T-helper 17 cell (primary cell): ENCODE measurements around the gene TRANK1. TPM values are rescaled to one million over a fixed set of nuclear protein-coding genes. Genes with fewer than 3 reads are reported as not detected.

ENCODE experiments used
- ATAC-seq: fragments of 150-1000 bp; cut with Tn5 transposase; 2 replicates; pipeline ENCODE4 v1.10.0; 2021; ENCODE audit warnings: mild to moderate bottlenecking, moderate library complexity
- DNase-seq, 3 donors: peaks; one replicate each; pipeline versions ENCODE4 v3.0.0 to v3.0.0-alpha.2; 2020 to 2021
- H3K9me3 ChIP-seq: one replicate; pipeline ENCODE4 v1.7.0; 2013; ENCODE audit warnings: low read length, mild to moderate bottlenecking; ENCODE audit not compliant: control insufficient read depth, poor library complexity, severe bottlenecking
- H3K27ac Mint-ChIP-seq: one replicate; pipeline ENCODE4 v1.8.0; 2022; ENCODE audit warnings: mild to moderate bottlenecking, moderate library complexity, mixed read lengths
- H3K27me3 Mint-ChIP-seq: one replicate; pipeline ENCODE4 v1.8.0; 2022; ENCODE audit warnings: mixed read lengths
- H3K36me3 Mint-ChIP-seq: one replicate; pipeline ENCODE4 v1.8.0; 2022; ENCODE audit warnings: low read depth, mixed read lengths
- H3K4me1 Mint-ChIP-seq: one replicate; pipeline ENCODE4 v1.8.0; 2022; ENCODE audit warnings: mild to moderate bottlenecking, mixed read lengths
- H3K4me3 Mint-ChIP-seq: one replicate; pipeline ENCODE4 v1.8.0; 2022; ENCODE audit warnings: mild to moderate bottlenecking, moderate library complexity, mixed read lengths
- total RNA-seq, 4 donors: library from RNA in 2 of 4; stranded (reverse) in 2 of 4; gene quantifications; one replicate each; pipeline ENCODE4 v1.2.3 and lab custom pipeline; 2022 to 2026

TRANK1 gene
- total RNA-seq, 2 donors from 2014 or later = 64.7 to 89.7 TPM

DNA sequence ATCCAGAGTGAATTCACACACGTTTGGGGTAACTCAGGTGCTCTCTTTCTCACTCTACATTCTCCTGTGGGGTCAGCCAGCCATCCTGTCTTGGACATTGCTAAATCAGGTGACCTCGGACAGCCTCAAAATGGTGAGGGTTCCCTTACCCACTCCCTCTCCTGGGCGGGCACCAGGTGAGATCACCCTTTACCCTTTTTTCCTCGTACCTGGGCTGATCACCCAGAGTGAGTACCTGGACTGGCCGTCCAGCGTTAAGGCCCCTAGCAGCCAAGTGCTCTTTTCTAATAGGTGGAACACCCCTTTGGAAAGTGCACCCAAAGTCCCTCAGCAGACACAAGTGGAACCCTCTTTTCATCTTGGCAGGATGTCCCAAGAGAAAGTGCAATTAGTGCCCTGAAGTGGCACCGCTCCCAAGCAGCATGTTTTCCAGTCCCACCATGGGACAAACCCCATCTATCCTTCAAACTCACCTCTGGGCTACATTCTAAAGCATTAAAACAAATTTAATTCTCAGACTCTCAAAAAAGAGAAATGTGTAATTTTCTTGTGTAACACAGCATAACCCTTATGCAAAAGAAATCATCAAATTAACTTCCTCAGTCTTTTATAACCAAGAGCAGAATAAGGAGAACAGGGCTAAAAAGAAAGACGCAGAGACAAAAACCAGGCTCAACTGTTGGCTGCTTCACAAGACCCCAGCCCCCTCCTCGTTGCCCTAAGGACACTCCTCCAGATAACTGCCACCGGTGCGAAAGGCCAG lies 20.7 kb downstream of the TRANK1 start:
- no peak for DNase-seq
- Mint-ChIP-seq H3K27me3 (no peaks in the 10 kb centered on the region), H3K4me3 (no peak overlapping the region)

DNA sequence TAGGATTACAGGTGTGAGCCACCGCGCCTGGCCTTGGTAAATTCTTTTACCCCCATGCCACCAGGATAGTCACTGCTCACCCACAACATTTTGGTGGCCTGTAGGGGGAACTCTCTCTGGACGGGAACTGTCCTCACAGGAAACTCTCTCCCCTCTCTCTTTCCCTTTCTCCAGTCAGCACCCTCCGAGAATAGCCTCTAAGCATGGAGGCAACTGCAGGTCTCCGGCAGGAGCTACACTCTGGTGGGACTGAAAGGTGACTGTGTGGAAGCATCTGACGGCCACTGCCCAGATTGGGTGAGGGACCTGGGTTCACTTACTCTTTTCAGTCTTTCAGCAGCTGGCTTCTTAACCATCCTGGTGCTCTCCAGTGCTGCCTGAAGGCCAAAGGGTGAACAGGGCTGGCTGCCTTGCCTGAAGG lies 21.3 kb downstream of the TRANK1 start:
- no peak overlapping the region for H3K4me3 Mint-ChIP-seq
- DNase-seq (no peak), ATAC-seq (no peak)
- peaks cover 5% of the 10 kb centered on the region for H3K36me3 Mint-ChIP-seq
- H3K9me3 ChIP-seq = peaks cover 2% of the 10 kb centered on the region
- peaks cover 14% of the 10 kb centered on the region for H3K4me1 Mint-ChIP-seq
- H3K27me3 Mint-ChIP-seq = no peaks in the 10 kb centered on the region
- H3K27ac Mint-ChIP-seq = peak overlapping the region; percentile 27

More for the DNA sequence above, 20.7 kb downstream of the TRANK1 start:
- Mint-ChIP-seq H3K27ac (peak overlapping the region; percentile 27), H3K36me3 (peaks cover 5% of the 10 kb centered on the region), H3K4me1 (peaks cover 13% of the 10 kb centered on the region)
- ATAC-seq = no peak
- H3K9me3 ChIP-seq = peaks cover 2% of the 10 kb centered on the region

DNA sequence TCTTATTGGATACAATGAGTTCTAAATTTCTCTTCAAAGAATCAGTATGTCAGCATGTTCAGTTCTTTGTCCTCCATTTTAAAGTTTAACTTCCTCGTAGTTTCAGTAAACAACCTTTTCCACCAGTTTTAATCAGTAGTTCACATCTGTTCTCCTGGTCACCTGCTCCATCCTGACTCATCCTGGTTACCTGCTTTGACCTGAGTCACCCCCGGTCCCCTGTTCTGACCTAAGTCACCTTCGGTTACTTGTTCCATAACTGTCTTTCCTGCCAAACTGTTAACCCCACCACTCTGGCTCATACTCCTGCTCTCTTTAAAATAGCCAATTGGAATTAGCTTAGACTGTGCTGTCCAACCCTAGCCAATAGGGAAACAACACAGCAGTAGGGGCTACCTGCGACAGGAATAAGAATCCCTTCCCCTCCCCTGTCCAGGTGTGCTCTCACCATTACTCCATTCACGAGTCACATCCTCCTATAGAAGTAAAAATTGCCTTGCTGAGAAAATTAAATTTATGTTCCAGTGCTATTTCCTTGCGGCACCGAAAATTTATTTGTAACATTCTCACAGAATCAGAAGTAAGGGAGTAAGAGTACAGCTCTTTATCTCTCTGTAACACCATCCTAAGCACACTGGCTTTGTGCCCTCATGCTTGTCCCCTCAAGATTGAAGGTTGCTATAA lies 23.8 kb downstream of the TRANK1 start:
- no peak for ATAC-seq
- peaks cover 2% of the 10 kb centered on the region for H3K36me3 Mint-ChIP-seq
- no peak overlapping the region for H3K4me3 Mint-ChIP-seq
- peaks cover 2% of the 10 kb centered on the region for H3K9me3 ChIP-seq
- H3K4me1 Mint-ChIP-seq = peaks cover 26% of the 10 kb centered on the region
- no peak overlapping the region for H3K27ac Mint-ChIP-seq
- DNase-seq = no peak
- H3K27me3 Mint-ChIP-seq = no peaks in the 10 kb centered on the region

DNA sequence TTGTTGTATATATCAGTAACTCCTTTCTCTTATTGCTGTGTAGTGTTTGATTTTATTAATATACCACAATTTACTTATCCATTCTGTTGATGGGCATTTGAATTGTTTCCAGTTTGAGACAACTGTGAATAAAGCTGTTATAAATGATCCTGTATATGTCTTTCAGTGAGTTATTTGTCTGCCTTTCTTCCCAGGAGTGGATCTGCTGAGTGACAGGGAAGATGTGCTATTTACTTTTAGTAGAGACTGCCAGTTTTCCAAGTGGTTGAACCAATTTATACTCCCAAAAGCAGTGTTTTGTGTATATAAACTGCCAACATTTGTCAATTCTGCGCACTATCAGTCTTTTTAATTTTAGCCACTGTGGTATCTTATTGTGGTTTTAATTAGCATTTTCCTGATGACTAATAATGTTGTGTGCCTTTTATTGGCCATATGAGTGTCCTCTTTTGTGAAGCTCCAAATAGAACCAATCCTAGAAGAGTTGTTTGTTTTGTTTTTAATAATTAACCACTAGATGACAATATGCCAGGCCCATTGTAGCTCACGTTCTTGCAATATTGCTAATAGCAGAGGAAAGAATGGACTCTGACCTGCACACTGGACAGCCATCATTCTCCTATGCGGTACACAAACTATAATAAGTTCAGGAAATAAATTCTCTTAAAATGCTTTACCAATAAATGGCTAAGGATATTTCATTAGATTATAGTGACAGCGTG lies 25.3 kb downstream of the TRANK1 start:
- H3K9me3 ChIP-seq = peaks cover 2% of the 10 kb centered on the region
- Mint-ChIP-seq H3K4me1 (peaks cover 23% of the 10 kb centered on the region), H3K4me3 (no peak overlapping the region), H3K27ac (peak overlapping the region; percentile 85), H3K36me3 (peaks cover 2% of the 10 kb centered on the region), H3K27me3 (no peaks in the 10 kb centered on the region)
- DNase-seq (no peak), ATAC-seq (no peak)

DNA sequence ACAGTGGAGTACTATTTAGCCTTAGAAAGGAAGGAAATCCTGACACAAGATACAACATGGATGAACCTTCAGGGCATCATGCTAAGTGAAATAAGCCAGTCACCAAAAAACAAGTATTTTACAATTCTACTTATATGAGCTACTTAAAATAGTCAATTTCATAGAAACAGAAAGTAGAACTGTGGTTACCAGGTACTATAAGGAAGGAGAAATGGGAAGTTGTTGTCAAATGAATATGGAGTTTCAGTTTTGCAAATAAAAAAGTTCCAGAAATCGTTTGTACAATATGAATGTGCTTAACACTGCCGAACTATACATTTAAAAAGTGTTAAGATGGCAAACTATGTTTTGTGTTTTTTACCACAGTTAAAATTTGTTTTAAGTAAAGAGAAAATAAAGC lies 26.8 kb downstream of the TRANK1 start:
- peak; percentile 36 for ATAC-seq
- peaks cover 24% of the 10 kb centered on the region for H3K4me1 Mint-ChIP-seq
- peak overlapping the region; percentile 56 for H3K4me3 Mint-ChIP-seq
- DNase-seq = no peak
- H3K36me3 Mint-ChIP-seq = no peaks in the 10 kb centered on the region
- H3K27me3 Mint-ChIP-seq = no peaks in the 10 kb centered on the region
- H3K27ac Mint-ChIP-seq = peak overlapping the region; percentile 85
- H3K9me3 ChIP-seq = peaks cover 2% of the 10 kb centered on the region

DNA sequence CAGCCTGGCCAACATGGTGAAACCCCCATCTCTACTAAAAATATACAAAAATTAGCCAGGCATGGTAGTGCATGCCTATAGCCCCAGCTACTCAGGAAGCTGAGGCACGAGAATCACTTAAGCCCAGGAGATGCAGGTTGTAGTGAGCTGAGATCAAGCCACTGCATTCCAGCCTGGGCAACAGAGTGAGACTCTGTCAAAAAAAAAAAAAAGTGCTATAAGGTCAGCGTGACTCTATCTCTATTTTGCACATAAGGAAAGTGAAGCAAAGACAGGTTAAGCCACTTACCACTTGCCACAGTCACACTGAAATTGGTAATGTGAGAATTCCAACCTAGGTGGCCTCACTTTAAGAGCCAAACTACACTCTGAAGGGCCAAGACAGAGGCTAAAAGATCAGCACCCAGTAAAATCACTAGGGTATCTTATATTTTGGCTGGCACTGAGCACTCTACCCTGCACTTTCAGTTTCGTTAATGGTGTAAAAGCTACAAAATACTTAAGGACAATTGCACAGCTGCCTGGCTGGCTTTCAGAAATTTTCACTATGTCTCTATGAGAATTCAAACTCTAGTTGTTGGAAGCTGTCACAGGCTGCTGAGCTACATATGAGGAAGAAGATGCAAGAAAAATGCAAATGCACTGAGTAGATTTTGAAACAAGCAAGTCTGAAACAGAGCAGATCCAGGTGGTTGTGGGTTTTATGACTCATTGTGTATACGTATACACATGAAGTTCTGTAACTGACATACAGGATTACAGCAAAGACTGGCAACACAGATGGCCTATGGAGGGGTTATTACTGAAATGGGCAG lies 32.7 kb downstream of the TRANK1 start:
- Mint-ChIP-seq H3K27ac (peak overlapping the region; percentile 95), H3K27me3 (no peaks in the 10 kb centered on the region), H3K4me1 (peaks cover 28% of the 10 kb centered on the region), H3K36me3 (peaks cover 5% of the 10 kb centered on the region), H3K4me3 (peak overlapping the region; percentile 79)
- ATAC-seq (peak; percentile 85), DNase-seq (no peak)
- no peaks in the 10 kb centered on the region for H3K9me3 ChIP-seq

DNA sequence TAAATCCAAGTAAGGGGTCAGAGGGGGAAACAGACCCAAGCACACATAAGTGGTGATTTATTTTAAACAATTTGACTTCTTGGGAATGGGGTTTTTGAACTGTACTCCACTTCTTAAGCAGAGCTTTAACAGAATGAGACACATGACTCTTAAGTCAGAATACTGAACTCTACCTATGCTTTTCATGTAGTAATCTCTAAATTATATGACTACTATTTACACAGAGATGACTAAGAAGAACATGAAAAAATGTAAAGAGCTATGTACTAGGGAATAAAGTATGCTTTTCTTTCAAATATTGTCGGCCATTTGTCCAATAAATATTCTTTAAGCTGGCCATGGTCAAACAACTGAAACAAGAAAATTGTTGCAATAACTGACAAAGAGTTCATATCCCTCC lies 35.2 kb downstream of the TRANK1 start:
- H3K4me3 Mint-ChIP-seq = no peak overlapping the region
- H3K27me3 Mint-ChIP-seq = no peaks in the 10 kb centered on the region
- ATAC-seq = no peak
- peak overlapping the region; percentile 99 for H3K27ac Mint-ChIP-seq
- peaks cover 47% of the 10 kb centered on the region for H3K4me1 Mint-ChIP-seq
- H3K36me3 Mint-ChIP-seq = peaks cover 5% of the 10 kb centered on the region
- DNase-seq = no peak
- no peaks in the 10 kb centered on the region for H3K9me3 ChIP-seq

DNA sequence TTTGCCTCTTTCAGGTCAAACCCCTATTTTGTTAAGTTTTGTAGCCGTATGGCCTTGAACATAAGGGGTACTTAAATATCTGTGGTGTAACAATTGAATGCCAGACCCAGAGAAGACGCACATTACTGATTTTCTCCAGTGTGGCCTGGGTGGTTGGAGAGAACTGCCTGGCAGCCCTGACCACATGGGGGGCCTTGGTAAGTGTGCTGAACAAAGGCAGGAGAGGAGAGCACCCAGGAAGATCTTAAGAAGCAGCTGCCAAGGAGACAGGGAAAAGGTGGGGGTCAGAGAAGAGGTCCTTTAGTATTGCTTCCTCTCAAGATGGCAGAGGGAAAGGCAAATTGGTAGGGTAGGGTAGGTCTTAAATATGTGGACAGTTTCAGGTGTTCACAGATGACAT lies 35.7 kb downstream of the TRANK1 start:
- Mint-ChIP-seq H3K27ac (peak overlapping the region; percentile 99), H3K27me3 (no peaks in the 10 kb centered on the region), H3K4me1 (peaks cover 47% of the 10 kb centered on the region), H3K4me3 (peak overlapping the region; percentile 100), H3K36me3 (peaks cover 5% of the 10 kb centered on the region)
- ATAC-seq = no peak
- no peak for DNase-seq
- H3K9me3 ChIP-seq = no peaks in the 10 kb centered on the region

DNA sequence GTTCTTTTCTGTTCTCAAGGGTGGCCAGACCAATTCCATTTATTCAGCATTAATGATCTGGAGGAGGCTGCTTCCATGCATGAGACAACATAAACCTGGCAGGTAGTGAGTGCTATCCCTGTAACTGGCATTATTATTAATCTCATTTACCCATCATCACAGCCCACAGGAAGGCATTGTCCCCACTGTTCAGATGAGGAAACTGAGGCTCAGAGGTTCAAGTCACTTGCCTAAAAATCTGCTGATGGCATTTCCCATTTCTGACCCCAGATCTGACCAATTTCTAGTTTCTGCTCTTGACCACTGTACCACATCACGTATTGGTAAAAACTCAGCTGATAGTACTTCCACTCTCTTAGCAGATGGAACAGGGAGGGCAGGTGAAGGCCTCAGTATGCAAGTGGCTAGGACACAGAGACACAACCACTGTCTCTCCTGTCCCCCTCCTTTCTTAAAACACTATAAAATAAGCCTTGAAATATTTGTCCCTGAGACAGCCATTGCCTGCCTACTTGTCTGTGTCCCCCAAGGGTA lies 36.1 kb downstream of the TRANK1 start:
- DNase-seq = no peak
- peak overlapping the region; percentile 100 for H3K4me3 Mint-ChIP-seq
- peaks cover 47% of the 10 kb centered on the region for H3K4me1 Mint-ChIP-seq
- H3K9me3 ChIP-seq = no peaks in the 10 kb centered on the region
- peaks cover 5% of the 10 kb centered on the region for H3K36me3 Mint-ChIP-seq
- H3K27me3 Mint-ChIP-seq = no peaks in the 10 kb centered on the region
- no peak for ATAC-seq
- peak overlapping the region; percentile 99 for H3K27ac Mint-ChIP-seq

DNA sequence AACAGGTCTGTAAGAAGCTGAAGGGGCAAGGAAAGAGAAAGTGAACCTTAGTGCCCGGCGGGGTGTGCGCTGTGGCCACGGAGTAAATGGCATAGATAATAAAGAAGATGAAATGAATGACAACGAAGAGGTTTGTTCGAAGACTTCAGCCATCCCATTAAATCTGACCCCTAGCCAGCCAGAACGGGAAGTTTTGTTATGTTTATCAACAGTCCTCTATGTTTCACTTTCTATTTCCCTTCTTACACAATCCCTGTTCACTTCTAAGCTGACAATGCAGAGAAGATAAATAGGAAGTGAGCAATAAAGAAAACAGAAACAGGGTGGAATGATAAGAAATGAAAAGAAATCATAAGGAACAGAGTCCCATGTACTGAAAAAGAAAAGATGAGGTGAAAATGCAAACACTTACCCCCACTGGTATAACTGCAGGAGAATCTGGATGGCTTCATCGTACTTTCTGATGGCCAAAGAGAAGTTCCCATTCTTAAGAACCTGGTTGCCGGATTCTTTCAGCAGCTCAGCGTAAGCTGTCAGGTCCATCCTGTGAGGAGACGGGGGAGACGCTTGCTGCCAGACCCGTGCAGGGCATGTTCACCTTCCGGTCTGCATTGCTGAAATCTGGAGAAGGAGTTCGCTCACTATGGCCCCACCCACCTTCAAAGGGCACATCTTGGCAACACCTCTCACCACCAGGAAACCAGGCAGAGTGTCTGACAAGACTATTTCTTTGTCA lies 36.8 kb downstream of the TRANK1 start:
- peak; percentile 38 to 56 (median 45) for DNase-seq
- no peaks in the 10 kb centered on the region for H3K27me3 Mint-ChIP-seq
- H3K9me3 ChIP-seq = no peaks in the 10 kb centered on the region
- H3K4me3 Mint-ChIP-seq = peak overlapping the region; percentile 100
- peaks cover 5% of the 10 kb centered on the region for H3K36me3 Mint-ChIP-seq
- peaks cover 50% of the 10 kb centered on the region for H3K4me1 Mint-ChIP-seq
- H3K27ac Mint-ChIP-seq = peak overlapping the region; percentile 99
- ATAC-seq = peak; percentile 72

DNA sequence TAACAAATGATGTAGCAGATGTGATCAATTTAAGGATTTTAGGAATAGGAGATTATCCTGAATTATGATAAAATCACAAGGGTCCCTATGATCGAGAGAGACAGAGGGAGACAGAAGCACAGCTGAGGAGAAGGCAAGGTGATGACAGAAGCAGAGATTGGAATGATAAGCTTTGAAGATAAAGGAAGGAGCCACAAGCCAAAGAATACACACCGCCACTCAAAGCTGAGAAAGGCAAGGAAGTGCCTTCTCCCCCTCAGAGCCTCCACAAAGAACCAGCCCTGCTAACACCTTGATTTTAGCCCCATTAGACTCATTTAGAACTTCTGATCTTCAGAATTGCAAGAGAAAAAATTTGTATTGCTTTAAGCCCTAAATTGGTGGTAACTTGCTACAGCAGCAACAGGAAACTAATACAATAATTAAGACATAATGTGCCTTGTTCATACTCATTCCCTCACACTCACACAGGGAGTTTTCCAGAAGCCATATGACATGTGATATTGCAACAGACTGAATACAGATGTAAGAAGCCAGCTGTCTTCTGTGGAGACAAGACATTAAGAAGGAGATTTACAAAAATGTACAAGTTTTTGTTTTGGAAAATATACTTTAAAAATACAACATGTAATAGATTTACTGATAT lies 38.2 kb downstream of the TRANK1 start:
- H3K9me3 ChIP-seq = no peaks in the 10 kb centered on the region
- no peaks in the 10 kb centered on the region for H3K27me3 Mint-ChIP-seq
- peaks cover 52% of the 10 kb centered on the region for H3K4me1 Mint-ChIP-seq
- H3K27ac Mint-ChIP-seq = peak overlapping the region; percentile 99
- H3K36me3 Mint-ChIP-seq = peaks cover 5% of the 10 kb centered on the region
- DNase-seq (no peak), ATAC-seq (peak; percentile 34)
- H3K4me3 Mint-ChIP-seq = peak overlapping the region; percentile 100

DNA sequence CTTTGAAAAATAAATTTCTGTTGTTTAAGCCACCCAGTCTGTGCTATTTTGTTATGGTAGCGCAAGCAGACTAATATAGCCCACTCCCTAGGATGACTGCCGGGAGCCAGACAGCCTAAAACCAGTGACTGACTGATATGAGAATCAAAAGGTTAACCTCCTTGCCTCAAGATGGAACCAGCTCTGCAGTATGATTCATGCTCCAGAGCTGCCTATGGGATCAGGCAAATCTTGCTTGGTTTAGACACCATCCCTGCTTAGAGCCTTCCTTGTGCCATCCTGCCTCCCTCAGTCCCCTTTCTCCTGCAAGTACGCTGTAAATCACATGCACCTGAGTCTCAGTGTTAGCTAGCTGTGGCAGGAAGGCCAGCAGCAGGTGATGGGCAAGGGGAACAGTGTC lies 39.3 kb downstream of the TRANK1 start:
- Mint-ChIP-seq H3K27ac (peak overlapping the region; percentile 99), H3K36me3 (peaks cover 5% of the 10 kb centered on the region), H3K4me3 (peak overlapping the region; percentile 100)

More for the DNA sequence above, 39.3 kb downstream of the TRANK1 start:
- ATAC-seq (no peak), DNase-seq (no peak)
- no peaks in the 10 kb centered on the region for H3K9me3 ChIP-seq
- Mint-ChIP-seq H3K4me1 (peaks cover 58% of the 10 kb centered on the region), H3K27me3 (no peaks in the 10 kb centered on the region)
